Activated B cell treated with CpG ODN at 0.5 μM for 24 hours (primary cell): ENCODE results near the gene KDM4B. TPM values are rescaled to one million over a fixed set of nuclear protein-coding genes. Genes with fewer than 3 reads are reported as not detected.

ENCODE experiments used
- ATAC-seq: fragments of 200-7000 bp; cut with Tn5 transposase; one replicate; pipeline ENCODE4 v1.10.0; 2021; ENCODE audit warnings: low read depth, mild to moderate bottlenecking, moderate library complexity
- CTCF ChIA-PET: fragments of 350-600 bp; sonication (Branson Sonifier 250); formaldehyde crosslinking; loops from one replicate; lab custom pipeline; 2021; ENCODE audit warnings: antibody characterized with exemption; lab: Charles Lee
- POLR2A ChIA-PET: fragments of 350-600 bp; sonication (Branson Sonifier 250); formaldehyde crosslinking; loops from one replicate; lab custom pipeline; 2021; ENCODE audit warnings: antibody characterized with exemption; lab: Charles Lee
- DNase-seq: peaks from one replicate; pipeline ENCODE4 v3.0.0; 2022
- H3K27ac Mint-ChIP-seq: one replicate; pipeline ENCODE4 v1.8.0; 2020; ENCODE audit warnings: mixed read lengths
- H3K27me3 Mint-ChIP-seq: one replicate; pipeline ENCODE4 v1.8.0; 2021; ENCODE audit warnings: mixed read lengths
- H3K36me3 Mint-ChIP-seq: one replicate; pipeline ENCODE4 v1.8.0; 2021; ENCODE audit warnings: low read depth, mixed read lengths
- H3K4me1 Mint-ChIP-seq: one replicate; pipeline ENCODE4 v1.8.0; 2021; ENCODE audit warnings: mixed read lengths
- H3K4me3 Mint-ChIP-seq: one replicate; pipeline ENCODE4 v1.8.0; 2020; ENCODE audit warnings: mild to moderate bottlenecking, mixed read lengths
- H3K9me3 Mint-ChIP-seq: one replicate; pipeline ENCODE4 v1.8.0; 2020; ENCODE audit warnings: mixed read lengths
- CTCF ChIP-seq: fragments of 200-600 bp; IDR thresholded peaks from one replicate; pipeline ENCODE4 v1.8.0; 2022; ENCODE audit warnings: antibody characterized with exemption, mild to moderate bottlenecking
- intact Hi-C: fragments of 100-400 bp; cut with micrococcal nuclease; formaldehyde crosslinking; loops from one replicate; pipeline ENCODE4 v1.15.1; 2024
- total RNA-seq: library from RNA; stranded (reverse); gene quantifications from 2 replicates; pipeline ENCODE4 v1.2.3, GENCODE V29; 2022

Gene KDM4B
- total RNA-seq, 1 donor from 2014 or later: 88.9 TPM

DNA sequence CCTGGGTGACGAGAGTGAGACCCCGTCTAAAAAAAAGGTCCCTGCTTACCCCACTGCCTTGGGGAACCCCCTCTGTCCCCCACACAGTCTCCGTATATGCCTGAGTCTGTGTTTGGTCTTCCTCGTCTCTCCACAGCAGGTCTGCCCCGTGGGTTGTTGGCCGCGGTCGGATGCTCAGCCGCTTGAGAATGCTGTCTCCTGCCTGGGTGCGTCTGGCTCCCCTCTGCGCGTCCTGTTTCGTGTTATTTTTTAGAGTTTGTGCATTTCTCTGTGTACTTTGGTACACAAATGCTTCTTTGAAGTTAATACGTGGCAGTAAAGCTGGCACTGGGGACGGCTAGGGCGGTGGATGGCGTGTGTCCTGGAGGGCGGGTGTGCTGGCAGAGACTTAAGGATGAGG is 34.9 kb downstream of the KDM4B start:
- Mint-ChIP-seq H3K9me3 (peaks cover 2% of the 10 kb centered on the region), H3K36me3 (peaks cover 13% of the 10 kb centered on the region), H3K4me1 (peaks cover 12% of the 10 kb centered on the region), H3K27me3 (no peaks in the 10 kb centered on the region), H3K27ac (no peak overlapping the region), H3K4me3 (no peak overlapping the region)
- DNase-seq (no peak), ATAC-seq (no peak)
- CTCF ChIA-PET: no interaction called here
- intact Hi-C loops: no loop called here
- no peak for TF ChIP-seq CTCF
- POLR2A ChIA-PET: no interaction called here

DNA sequence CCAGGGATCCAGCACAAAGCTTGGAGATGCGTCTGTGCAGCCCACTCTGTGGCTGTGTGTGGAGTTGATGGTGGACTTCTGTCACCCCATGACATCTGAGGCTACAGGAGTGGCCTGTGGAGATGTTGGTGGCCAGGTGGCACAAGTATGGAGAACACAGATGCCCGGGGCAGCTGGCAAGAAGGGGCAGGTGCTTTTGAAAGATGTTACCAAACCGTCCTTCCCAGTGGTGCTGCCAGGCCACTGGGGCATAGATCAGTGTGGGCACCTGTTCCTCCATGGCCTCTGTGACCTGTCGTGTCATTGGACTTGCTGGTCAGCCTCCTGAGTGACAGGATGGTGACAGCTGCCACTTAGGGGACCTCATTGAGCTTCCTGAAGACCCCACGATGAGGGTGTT is 36.2 kb downstream of the KDM4B start:
- Mint-ChIP-seq H3K36me3 (peaks cover 15% of the 10 kb centered on the region), H3K4me1 (peaks cover 10% of the 10 kb centered on the region), H3K27me3 (no peaks in the 10 kb centered on the region), H3K9me3 (peaks cover 2% of the 10 kb centered on the region), H3K27ac (no peak overlapping the region), H3K4me3 (no peak overlapping the region)
- DNase-seq (no peak), ATAC-seq (no peak)
- POLR2A ChIA-PET: no interaction called here
- TF ChIP-seq CTCF: no peak
- intact Hi-C loops: no loop called here
- CTCF ChIA-PET: no interaction called here

- Mint-ChIP-seq H3K36me3 (peaks cover 15% of the 10 kb centered on the region), H3K4me1 (peaks cover 6% of the 10 kb centered on the region), H3K9me3 (peaks cover 2% of the 10 kb centered on the region), H3K27ac (no peak overlapping the region), H3K4me3 (no peak overlapping the region), H3K27me3 (no peaks in the 10 kb centered on the region)
- DNase-seq (no peak), ATAC-seq (no peak)
- intact Hi-C loops: no loop called here
- POLR2A ChIA-PET: interaction anchor here (0.7 kb wide), 1 partner anchor 575 kb away, joined by 5 read pairs; no protein-coding TSS in a partner anchor
- CTCF ChIA-PET: no interaction called here
- no peak for TF ChIP-seq CTCF
These were observed 37.3 kb downstream of the KDM4B start for GRCh38 chr19:5006201-5006600.

GRCh38 chr19:5006821-5007220 is 37.9 kb downstream of the KDM4B start:
- peaks cover 15% of the 10 kb centered on the region for H3K36me3 Mint-ChIP-seq
- TF ChIP-seq CTCF: no peak
- H3K27ac Mint-ChIP-seq: no peak overlapping the region
- POLR2A ChIA-PET: interaction anchor here (0.7 kb wide), 1 partner anchor 575 kb away, joined by 5 read pairs; no protein-coding TSS in a partner anchor
- ATAC-seq: no peak
- no peak for DNase-seq
- H3K4me1 Mint-ChIP-seq: peaks cover 3% of the 10 kb centered on the region
- H3K27me3 Mint-ChIP-seq: no peaks in the 10 kb centered on the region
- no peak overlapping the region for H3K4me3 Mint-ChIP-seq
- peaks cover 2% of the 10 kb centered on the region for H3K9me3 Mint-ChIP-seq
- intact Hi-C loops: no loop called here
- CTCF ChIA-PET: no interaction called here

- no peak for DNase-seq
These were observed 42.7 kb downstream of the KDM4B start for GRCh38 chr19:5011476-5012238.

More at GRCh38 chr19:5011476-5012238, 42.7 kb downstream of the KDM4B start:
- Mint-ChIP-seq H3K36me3 (peaks cover 18% of the 10 kb centered on the region), H3K4me1 (no peaks in the 10 kb centered on the region), H3K9me3 (peaks cover 2% of the 10 kb centered on the region), H3K4me3 (no peak overlapping the region), H3K27ac (no peak overlapping the region), H3K27me3 (no peaks in the 10 kb centered on the region)
- intact Hi-C loops: no loop called here
- ChIA-PET CTCF (no interaction called here), POLR2A (no interaction called here)
- ATAC-seq: no peak
- TF ChIP-seq CTCF: no peak
